Activated naive CD4-positive, alpha-beta T cell treated with anti-CD3 and anti-CD28 coated beads, Interleukin-2, amount 10 ng/mL, durations not matched to agents 7 days and 5 days (primary cell): ENCODE data around the gene TRIM25.

Experiments
- CTCF ChIA-PET: fragments of 350-600 bp; sonication (Branson Sonifier 250); formaldehyde crosslinking; loops from one replicate; lab custom pipeline; 2021; ENCODE audit warnings: antibody characterized with exemption; lab: Charles Lee
- DNase-seq: peaks from one replicate; pipeline ENCODE4 v3.0.0-alpha.2; 2020
- H3K27ac Mint-ChIP-seq: one replicate; pipeline ENCODE4 v1.8.0; 2021; ENCODE audit warnings: mild to moderate bottlenecking, moderate library complexity, mixed read lengths
- H3K27me3 Mint-ChIP-seq: one replicate; pipeline ENCODE4 v1.8.0; 2021; ENCODE audit warnings: mild to moderate bottlenecking, mixed read lengths
- H3K36me3 Mint-ChIP-seq: one replicate; pipeline ENCODE4 v1.8.0; 2021; ENCODE audit warnings: mixed read lengths
- H3K4me1 Mint-ChIP-seq: one replicate; pipeline ENCODE4 v1.8.0; 2021; ENCODE audit warnings: mixed read lengths
- H3K4me3 Mint-ChIP-seq: one replicate; pipeline ENCODE4 v1.8.0; 2021; ENCODE audit warnings: mild to moderate bottlenecking, moderate library complexity, mixed read lengths
- H3K9me3 Mint-ChIP-seq: one replicate; pipeline ENCODE4 v1.8.0; 2021; ENCODE audit warnings: mixed read lengths

The TRIM25 gene

GRCh38 chr17:56935461-56935860 is 21.6 kb upstream of the TRIM25 start:
- H3K27ac Mint-ChIP-seq, result no peak overlapping the region
- CTCF ChIA-PET, result interaction anchor here (1.2 kb wide), 1 partner anchor 116 kb away, joined by 3 read pairs; no protein-coding TSS in a partner anchor

GRCh38 chr17:56934280-56934679 is 20.4 kb upstream of the TRIM25 start:
- peaks cover 15% of the 10 kb centered on the region for H3K4me1 Mint-ChIP-seq
- peaks cover 38% of the 10 kb centered on the region for H3K36me3 Mint-ChIP-seq
- no peak overlapping the region for H3K27ac Mint-ChIP-seq
- CTCF ChIA-PET, result no interaction called here
- no peak for DNase-seq
- peaks cover 10% of the 10 kb centered on the region for H3K9me3 Mint-ChIP-seq
- H3K27me3 Mint-ChIP-seq, result no peaks in the 10 kb centered on the region
- no peak overlapping the region for H3K4me3 Mint-ChIP-seq

More at GRCh38 chr17:56935461-56935860, 21.6 kb upstream of the TRIM25 start:
- H3K9me3 Mint-ChIP-seq, result peaks cover 5% of the 10 kb centered on the region
- peaks cover 44% of the 10 kb centered on the region for H3K36me3 Mint-ChIP-seq
- H3K27me3 Mint-ChIP-seq, result no peaks in the 10 kb centered on the region
- H3K4me3 Mint-ChIP-seq, result no peak overlapping the region
- H3K4me1 Mint-ChIP-seq, result peaks cover 15% of the 10 kb centered on the region
- DNase-seq, result no peak

GRCh38 chr17:56933868-56934267 is 20.0 kb upstream of the TRIM25 start:
- CTCF ChIA-PET, result no interaction called here
- Mint-ChIP-seq H3K4me1 (peaks cover 15% of the 10 kb centered on the region), H3K4me3 (no peak overlapping the region), H3K9me3 (peaks cover 12% of the 10 kb centered on the region), H3K27ac (no peak overlapping the region), H3K36me3 (peaks cover 36% of the 10 kb centered on the region), H3K27me3 (no peaks in the 10 kb centered on the region)
- DNase-seq, result no peak

GRCh38 chr17:56933151-56933745 is 19.4 kb upstream of the TRIM25 start:
- Mint-ChIP-seq H3K4me3 (no peak overlapping the region), H3K9me3 (peaks cover 14% of the 10 kb centered on the region), H3K4me1 (peaks cover 11% of the 10 kb centered on the region), H3K27me3 (no peaks in the 10 kb centered on the region), H3K27ac (no peak overlapping the region), H3K36me3 (peaks cover 31% of the 10 kb centered on the region)
- DNase-seq, result no peak
- CTCF ChIA-PET, result interaction anchor here (1.4 kb wide), 1 partner anchor 113 kb away, joined by 5 read pairs; no protein-coding TSS in a partner anchor

- no peak overlapping the region for H3K4me3 Mint-ChIP-seq
- H3K4me1 Mint-ChIP-seq, result peaks cover 4% of the 10 kb centered on the region
- CTCF ChIA-PET, result interaction anchor here (1.0 to 1.3 kb wide), 2 partner anchors 11 kb away, joined by 3 read pairs; no protein-coding TSS in a partner anchor
- DNase-seq, result no peak
- H3K27ac Mint-ChIP-seq, result no peak overlapping the region
- peaks cover 18% of the 10 kb centered on the region for H3K36me3 Mint-ChIP-seq
- H3K9me3 Mint-ChIP-seq, result peaks cover 16% of the 10 kb centered on the region
- H3K27me3 Mint-ChIP-seq, result peaks cover 4% of the 10 kb centered on the region
Observed at GRCh38 chr17:56930739-56931337, 17.0 kb upstream of the TRIM25 start.

GRCh38 chr17:56929362-56929969 is 15.6 kb upstream of the TRIM25 start:
- Mint-ChIP-seq H3K4me3 (no peak overlapping the region), H3K9me3 (peaks cover 16% of the 10 kb centered on the region), H3K4me1 (peaks cover 1% of the 10 kb centered on the region), H3K36me3 (peaks cover 15% of the 10 kb centered on the region), H3K27me3 (peaks cover 9% of the 10 kb centered on the region), H3K27ac (no peak overlapping the region)
- CTCF ChIA-PET, result interaction anchor here (1.3 kb wide), 1 partner anchor 10 kb away, joined by 3 read pairs; no protein-coding TSS in a partner anchor
- no peak for DNase-seq

- CTCF ChIA-PET, result interaction anchor here (0.8 kb wide), 1 partner anchor 108 kb away, joined by 3 read pairs; no protein-coding TSS in a partner anchor
Observed at GRCh38 chr17:56928586-56928985, 14.7 kb upstream of the TRIM25 start.

GRCh38 chr17:56926704-56927103 is 12.9 kb upstream of the TRIM25 start:
- H3K4me1 Mint-ChIP-seq, result no peaks in the 10 kb centered on the region
- H3K27ac Mint-ChIP-seq, result no peak overlapping the region
- no peak for DNase-seq
- H3K9me3 Mint-ChIP-seq, result peaks cover 16% of the 10 kb centered on the region
- H3K36me3 Mint-ChIP-seq, result peaks cover 4% of the 10 kb centered on the region
- CTCF ChIA-PET, result no interaction called here
- H3K27me3 Mint-ChIP-seq, result peaks cover 14% of the 10 kb centered on the region
- no peak overlapping the region for H3K4me3 Mint-ChIP-seq

More at GRCh38 chr17:56928586-56928985, 14.7 kb upstream of the TRIM25 start:
- Mint-ChIP-seq H3K27ac (no peak overlapping the region), H3K36me3 (peaks cover 8% of the 10 kb centered on the region), H3K9me3 (peaks cover 16% of the 10 kb centered on the region), H3K27me3 (peaks cover 14% of the 10 kb centered on the region), H3K4me1 (no peaks in the 10 kb centered on the region), H3K4me3 (no peak overlapping the region)
- DNase-seq, result no peak

- Mint-ChIP-seq H3K27ac (no peak overlapping the region), H3K9me3 (peaks cover 16% of the 10 kb centered on the region), H3K4me3 (no peak overlapping the region), H3K27me3 (peaks cover 14% of the 10 kb centered on the region), H3K4me1 (no peaks in the 10 kb centered on the region), H3K36me3 (peaks cover 4% of the 10 kb centered on the region)
- DNase-seq, result no peak
- CTCF ChIA-PET, result no interaction called here
Observed at GRCh38 chr17:56926270-56926669, 12.4 kb upstream of the TRIM25 start.

GRCh38 chr17:56925088-56925487 is 11.2 kb upstream of the TRIM25 start:
- Mint-ChIP-seq H3K9me3 (peaks cover 9% of the 10 kb centered on the region), H3K27ac (no peak overlapping the region), H3K4me1 (no peaks in the 10 kb centered on the region), H3K36me3 (peaks cover 2% of the 10 kb centered on the region), H3K4me3 (no peak overlapping the region), H3K27me3 (peaks cover 14% of the 10 kb centered on the region)
- CTCF ChIA-PET, result no interaction called here
- no peak for DNase-seq

- Mint-ChIP-seq H3K27me3 (peaks cover 8% of the 10 kb centered on the region), H3K4me3 (no peak overlapping the region), H3K4me1 (peaks cover 25% of the 10 kb centered on the region), H3K36me3 (peaks cover 6% of the 10 kb centered on the region), H3K9me3 (peaks cover 15% of the 10 kb centered on the region), H3K27ac (no peak overlapping the region)
- no peak for DNase-seq
- CTCF ChIA-PET, result interaction anchor here (0.6 kb wide), 1 partner anchor 10 kb away, joined by 3 read pairs; no protein-coding TSS in a partner anchor
Observed at GRCh38 chr17:56919717-56920116, 5.9 kb upstream of the TRIM25 start.

- H3K4me1 Mint-ChIP-seq, result peaks cover 29% of the 10 kb centered on the region
- no peak for DNase-seq
- H3K9me3 Mint-ChIP-seq, result peaks cover 15% of the 10 kb centered on the region
- H3K27me3 Mint-ChIP-seq, result no peaks in the 10 kb centered on the region
- CTCF ChIA-PET, result no interaction called here
- peaks cover 9% of the 10 kb centered on the region for H3K36me3 Mint-ChIP-seq
- no peak overlapping the region for H3K27ac Mint-ChIP-seq
- no peak overlapping the region for H3K4me3 Mint-ChIP-seq
Observed at GRCh38 chr17:56918916-56919315, 5.1 kb upstream of the TRIM25 start.

- no peak for DNase-seq
- H3K4me3 Mint-ChIP-seq, result no peak overlapping the region
- H3K27me3 Mint-ChIP-seq, result no peaks in the 10 kb centered on the region
- peaks cover 15% of the 10 kb centered on the region for H3K9me3 Mint-ChIP-seq
- peaks cover 9% of the 10 kb centered on the region for H3K36me3 Mint-ChIP-seq
- H3K4me1 Mint-ChIP-seq, result peaks cover 29% of the 10 kb centered on the region
- CTCF ChIA-PET, result no interaction called here
- H3K27ac Mint-ChIP-seq, result no peak overlapping the region
Observed at GRCh38 chr17:56917559-56918296, 3.9 kb upstream of the TRIM25 start.
